GM12872 (cell line): ENCODE results near the gene EXO1.

Experiments used
- CTCF ChIP-seq: IDR thresholded peaks from 3 replicates; pipeline ENCODE4 v1.5.1; 2011; ENCODE audit warnings: low read depth, mild to moderate bottlenecking, low read length, moderate library complexity; ENCODE audit not compliant: insufficient read depth

The EXO1 gene

GRCh38 chr1:241934866-241935265, 86.9 kb downstream of the EXO1 start:
- TF ChIP-seq CTCF: no peak
